Hematopoietic multipotent progenitor cell treated with erythropoietin and hydrocortisone succinate and interleukin-3 and kit ligand, for 4 days (in vitro differentiated cells): ENCODE measurements around the gene ATP5MG.
"Not testable (repeated sequence)": the region's sequence is repeated elsewhere in the genome, so short reads cannot be mapped to it uniquely, and the experiment has no call there.

Experiments used
- DNase-seq: peaks from one replicate; pipeline ENCODE4 v3.0.0-alpha.2; 2015

ATP5MG gene

GRCh38 chr11:118401151-118401879 is at the start of gene ATP5MG:
ATP5MG (plus strand) TSS chr11:118401606; CDS start chr11:118401666, 60 bp downstream.
- DNase-seq: peak; percentile 96

- DNase-seq: peak; percentile 78
These were observed 48.2 kb upstream of the ATP5MG start for GRCh38 chr11:118353084-118353710.

GRCh38 chr11:118358071-118358470 is 43.3 kb upstream of the ATP5MG start:
- no peak for DNase-seq

GRCh38 chr11:118359295-118359958 is 42.0 kb upstream of the ATP5MG start, which contains the start of gene UBE4A:
UBE4A (plus strand) TSS chr11:118359600; CDS start chr11:118365081, 5,481 bp downstream.
- peak; percentile 98 for DNase-seq

GRCh38 chr11:118364956-118365615 is 36.3 kb upstream of the ATP5MG start:
- no peak for DNase-seq

GRCh38 chr11:118366287-118366686 is 35.1 kb upstream of the ATP5MG start:
- DNase-seq: no peak

GRCh38 chr11:118370774-118371173 is 30.6 kb upstream of the ATP5MG start:
- no peak for DNase-seq

GRCh38 chr11:118373263-118373662 is 28.1 kb upstream of the ATP5MG start:
- DNase-seq: no peak

- no peak for DNase-seq
These were observed 27.5 kb upstream of the ATP5MG start for GRCh38 chr11:118373871-118374270.

- DNase-seq: no peak
These were observed 26.7 kb upstream of the ATP5MG start for GRCh38 chr11:118374729-118375128.

- DNase-seq: no peak
These were observed 25.4 kb upstream of the ATP5MG start for GRCh38 chr11:118375978-118376377.

- DNase-seq: no peak
These were observed 21.9 kb upstream of the ATP5MG start for GRCh38 chr11:118379497-118379896.

- DNase-seq: no peak
These were observed 20.8 kb upstream of the ATP5MG start for GRCh38 chr11:118380571-118380970.

- no peak for DNase-seq
These were observed 18.5 kb upstream of the ATP5MG start for GRCh38 chr11:118382954-118383353.

GRCh38 chr11:118383657-118384056 is 17.7 kb upstream of the ATP5MG start:
- DNase-seq: no peak

- DNase-seq: peak; percentile 43
These were observed 5.3 kb upstream of the ATP5MG start for GRCh38 chr11:118396097-118396501.

- no peak for DNase-seq
These were observed 4.0 kb upstream of the ATP5MG start for GRCh38 chr11:118397448-118397847.

- DNase-seq: peak; percentile 17
These were observed 2.4 kb upstream of the ATP5MG start for GRCh38 chr11:118398791-118399559.

GRCh38 chr11:118401880-118402590 is 629 bp downstream of the ATP5MG start:
- peak; percentile 44 for DNase-seq

GRCh38 chr11:118402594-118402993 is 1.2 kb downstream of the ATP5MG start:
- not testable (repeated sequence) for DNase-seq

- no peak for DNase-seq
These were observed 5.3 kb downstream of the ATP5MG start for GRCh38 chr11:118406599-118407166.
